Suprapubic skin (tissue), 3 donors: ENCODE results near the gene CAPRIN2.

Experiments used
- POLR2AphosphoS5 ChIP-seq, 3 donors: sonication (generic); formaldehyde crosslinking; IDR thresholded peaks; one replicate each; pipeline ENCODE4 v1.6.1; 2017; ENCODE audit warnings: antibody characterized with exemption in 3 of 3
- TF ChIP-seq, protein P1 (sequence below), 2 donors: fragments of 200-600 bp in 1 of 2; fragments of 450-650 bp in 1 of 2; sonication (generic) in 1 of 2; IDR thresholded peaks; one replicate each; pipeline ENCODE4 v1.5.1; 2016 to 2019; ENCODE audit warnings: antibody characterized with exemption in 2 of 2, mild to moderate bottlenecking in 1 of 2, moderate library complexity in 1 of 2

DNA sequence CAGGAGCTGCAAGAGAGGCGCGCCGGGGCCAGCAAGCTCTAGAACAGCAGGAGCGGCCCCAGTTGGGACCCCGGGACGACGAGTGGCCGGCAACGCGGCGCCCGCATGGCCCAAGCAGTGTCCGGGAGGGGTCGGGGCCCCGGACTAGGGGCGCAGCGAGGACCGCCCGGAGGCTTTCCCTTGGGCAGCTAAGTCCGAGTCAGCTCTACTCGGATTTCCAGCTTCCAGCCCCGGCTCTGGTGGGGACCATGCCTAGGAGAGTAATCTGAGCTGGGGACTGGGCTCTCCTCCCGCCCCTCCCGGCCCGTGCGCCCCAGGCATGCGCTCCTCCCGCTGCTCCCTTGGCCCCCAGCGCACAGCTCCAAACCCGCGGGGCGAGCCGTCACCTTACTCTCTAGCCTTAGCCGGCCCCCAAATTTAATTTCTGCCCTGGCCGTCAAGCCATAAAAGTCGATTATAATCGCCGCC, 41.6 kb upstream of the CAPRIN2 start:
- TF ChIP-seq, protein P1, sequence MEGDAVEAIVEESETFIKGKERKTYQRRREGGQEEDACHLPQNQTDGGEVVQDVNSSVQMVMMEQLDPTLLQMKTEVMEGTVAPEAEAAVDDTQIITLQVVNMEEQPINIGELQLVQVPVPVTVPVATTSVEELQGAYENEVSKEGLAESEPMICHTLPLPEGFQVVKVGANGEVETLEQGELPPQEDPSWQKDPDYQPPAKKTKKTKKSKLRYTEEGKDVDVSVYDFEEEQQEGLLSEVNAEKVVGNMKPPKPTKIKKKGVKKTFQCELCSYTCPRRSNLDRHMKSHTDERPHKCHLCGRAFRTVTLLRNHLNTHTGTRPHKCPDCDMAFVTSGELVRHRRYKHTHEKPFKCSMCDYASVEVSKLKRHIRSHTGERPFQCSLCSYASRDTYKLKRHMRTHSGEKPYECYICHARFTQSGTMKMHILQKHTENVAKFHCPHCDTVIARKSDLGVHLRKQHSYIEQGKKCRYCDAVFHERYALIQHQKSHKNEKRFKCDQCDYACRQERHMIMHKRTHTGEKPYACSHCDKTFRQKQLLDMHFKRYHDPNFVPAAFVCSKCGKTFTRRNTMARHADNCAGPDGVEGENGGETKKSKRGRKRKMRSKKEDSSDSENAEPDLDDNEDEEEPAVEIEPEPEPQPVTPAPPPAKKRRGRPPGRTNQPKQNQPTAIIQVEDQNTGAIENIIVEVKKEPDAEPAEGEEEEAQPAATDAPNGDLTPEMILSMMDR (IDR thresholded peaks at IDR 0.05): no peak
- TF ChIP-seq POLR2AphosphoS5 (IDR thresholded peaks at IDR 0.05): no peak
